Activated naive CD4-positive, alpha-beta T cell treated with anti-CD3 and anti-CD28 coated beads, Interleukin-2, amount 50 U/mL, for 72 hours (primary cell): ENCODE data around the gene COL11A1. TPM values are rescaled to one million over a fixed set of nuclear protein-coding genes. Genes with fewer than 3 reads are reported as not detected.
"Not testable (repeated sequence)": the region's sequence is repeated elsewhere in the genome, so short reads cannot be mapped to it uniquely, and the experiment has no call there.

ENCODE experiments used
- ATAC-seq, 2 donors: fragments of 150-1000 bp; cut with Tn5 transposase; 2 replicates each; pipeline ENCODE4 v1.10.0; 2021; ENCODE audit warnings: mild to moderate bottlenecking in 2 of 2, moderate library complexity in 2 of 2
- DNase-seq, 2 donors: peaks; one replicate each; pipeline ENCODE4 v3.0.0; 2021 to 2022; ENCODE audit warnings: low spot score in 2 of 2
- H3K27ac Mint-ChIP-seq, 2 donors: one replicate each; pipeline ENCODE4 v1.8.0; 2022; ENCODE audit warnings: mild to moderate bottlenecking in 2 of 2, mixed read lengths in 2 of 2
- H3K36me3 Mint-ChIP-seq, 2 donors: one replicate each; pipeline ENCODE4 v1.8.0; 2022; ENCODE audit warnings: mixed read lengths in 2 of 2
- H3K9me3 Mint-ChIP-seq, 2 donors: one replicate each; pipeline ENCODE4 v1.8.0; 2022; ENCODE audit warnings: mixed read lengths in 2 of 2
- total RNA-seq, 2 donors: library from RNA; stranded (reverse); gene quantifications; one replicate each; pipeline ENCODE4 v1.2.3, GENCODE V29; 2022

The COL11A1 gene
- not detected for total RNA-seq

DNA sequence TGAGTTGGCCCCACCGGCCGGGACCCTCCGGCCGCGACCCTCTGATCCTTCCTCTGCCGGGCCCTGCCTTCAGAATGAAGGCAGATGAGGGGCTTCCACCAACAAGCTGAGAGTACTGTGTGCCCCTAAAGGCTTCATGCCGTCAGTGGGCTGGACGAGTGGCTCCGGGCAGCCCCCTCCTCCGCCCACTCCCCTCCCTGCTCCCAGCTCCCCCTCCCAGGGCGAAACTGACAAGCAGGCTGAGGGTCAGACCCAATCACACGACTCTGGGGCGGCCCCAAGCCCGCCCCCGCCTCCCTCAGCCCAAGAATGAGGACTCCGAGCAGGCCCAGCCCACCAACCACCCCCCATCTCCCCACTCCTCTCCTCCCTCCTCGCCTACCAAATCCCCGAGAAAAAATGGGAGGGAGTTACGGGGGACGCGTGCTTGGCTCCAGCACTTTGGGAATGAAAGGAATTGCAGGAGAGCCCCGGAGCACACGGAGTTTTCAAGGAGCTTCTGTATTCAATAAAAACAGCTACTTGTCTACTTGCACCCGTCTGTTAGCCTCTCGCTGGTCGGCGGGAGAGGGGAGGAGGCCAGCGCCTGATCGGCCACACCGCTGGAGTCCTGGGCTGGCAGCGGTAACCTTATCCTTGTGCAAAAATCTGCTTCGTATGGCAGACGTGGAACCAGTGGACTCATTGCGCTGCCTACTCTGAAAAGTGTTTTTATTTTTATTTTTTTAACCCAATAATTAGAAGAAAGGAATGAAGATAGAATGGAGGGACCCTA is at the start of gene COL11A1:
Gene COL11A1, minus strand, starts transcription at position 147 of the 775 bp plus-strand sequence. CDS start 344 bp downstream, outside the sequence.
- DNase-seq (no peak), ATAC-seq (no peak)
- H3K9me3 Mint-ChIP-seq, result no peaks in the 10 kb centered on the region
- H3K36me3 Mint-ChIP-seq, result peaks cover 5 to 15% of the 10 kb centered on the region in 2 donors
- H3K27ac Mint-ChIP-seq, result no peak within 1 kb of the TSS

DNA sequence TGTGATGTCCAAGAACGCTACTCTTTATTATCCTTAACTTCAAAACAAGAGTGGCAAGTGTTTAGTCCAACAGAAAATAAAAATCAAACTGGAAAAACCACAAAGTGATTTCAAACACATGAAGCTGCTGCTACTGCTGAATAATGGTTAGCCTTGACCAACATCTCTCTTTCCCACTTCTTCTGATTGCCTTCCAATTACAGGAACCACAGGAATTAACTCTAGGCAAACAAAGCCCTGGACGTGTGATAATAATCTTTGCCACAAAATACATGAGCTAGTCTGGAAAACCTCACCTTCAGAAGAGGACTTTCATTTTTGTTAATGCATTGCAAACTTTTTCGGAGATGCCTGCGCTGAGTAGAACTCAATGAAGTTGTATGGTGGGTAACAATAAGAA is 48.6 kb upstream of the COL11A1 start:
- peaks cover 8 to 9% of the 10 kb centered on the region in 2 donors for H3K9me3 Mint-ChIP-seq
- ATAC-seq (no peak), DNase-seq (no peak)
- H3K36me3 Mint-ChIP-seq, result no peaks in the 10 kb centered on the region
- H3K27ac Mint-ChIP-seq, result no peak overlapping the region

DNA sequence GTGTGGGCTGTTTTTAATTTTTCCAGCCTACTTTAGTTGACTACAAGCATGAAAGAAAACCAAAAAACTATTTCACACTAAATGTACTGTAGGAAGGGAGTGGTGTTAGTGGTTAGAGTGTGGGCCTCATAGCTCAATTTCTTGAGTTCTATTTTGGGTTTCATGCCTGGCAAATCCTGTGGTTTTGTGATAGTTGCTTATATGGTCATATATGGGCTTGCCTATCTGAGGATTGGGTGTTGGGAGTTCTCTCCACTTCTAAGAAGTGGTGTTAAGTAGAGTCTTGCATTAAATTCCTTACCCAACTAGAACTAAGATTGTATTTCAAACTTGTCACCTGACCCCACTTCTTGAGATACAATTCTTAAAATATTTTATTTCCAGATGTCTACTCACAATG is 37.8 kb upstream of the COL11A1 start:
- Mint-ChIP-seq H3K36me3 (no peaks in the 10 kb centered on the region), H3K27ac (no peak overlapping the region), H3K9me3 (peaks cover 8 to 11% of the 10 kb centered on the region in 2 donors)
- no peak for ATAC-seq
- no peak for DNase-seq

DNA sequence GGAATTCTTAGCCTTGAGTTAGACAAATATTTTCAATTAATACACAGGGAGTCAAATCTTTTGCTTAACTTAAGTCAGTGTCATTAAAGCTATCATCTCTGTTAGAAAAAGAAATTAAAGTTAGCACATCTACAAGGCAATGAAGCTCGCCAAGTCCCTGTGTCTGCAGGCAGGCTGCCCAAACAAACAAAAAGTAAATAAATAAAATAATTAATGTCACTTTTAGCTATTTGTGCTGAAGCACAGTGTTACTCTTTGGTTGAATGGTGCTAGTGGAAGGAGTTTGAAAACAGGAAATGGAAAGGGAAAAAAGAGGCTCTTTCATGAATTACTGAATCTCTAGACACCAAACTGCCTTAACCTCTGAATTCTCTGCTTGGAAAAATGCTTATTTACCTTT is 37.1 kb upstream of the COL11A1 start:
- ATAC-seq (no peak), DNase-seq (no peak)
- no peaks in the 10 kb centered on the region for H3K36me3 Mint-ChIP-seq
- H3K9me3 Mint-ChIP-seq, result peaks cover 4 to 15% of the 10 kb centered on the region in 2 donors
- no peak overlapping the region for H3K27ac Mint-ChIP-seq

DNA sequence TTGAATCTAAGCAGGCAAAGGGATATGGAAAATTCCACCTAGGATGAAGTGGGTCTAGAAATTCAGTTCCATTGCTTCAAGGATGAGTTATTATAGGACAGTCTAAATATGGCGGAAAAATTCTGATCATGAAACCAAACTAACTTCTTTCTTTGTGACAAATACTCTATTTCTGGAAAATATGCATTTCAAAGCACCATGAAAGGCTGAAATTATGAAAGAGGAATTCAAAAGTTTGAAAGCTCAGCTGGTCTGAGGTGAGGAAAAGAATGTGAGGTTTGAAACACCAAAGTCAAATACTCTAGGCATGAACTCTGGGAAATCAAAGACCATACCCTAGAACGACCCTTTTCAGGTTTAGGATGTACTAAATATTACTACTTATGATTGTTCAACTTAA is 36.4 kb upstream of the COL11A1 start:
- ATAC-seq (no peak), DNase-seq (no peak)
- peaks cover 4 to 14% of the 10 kb centered on the region in 2 donors for H3K9me3 Mint-ChIP-seq
- H3K36me3 Mint-ChIP-seq, result no peaks in the 10 kb centered on the region
- no peak overlapping the region for H3K27ac Mint-ChIP-seq

DNA sequence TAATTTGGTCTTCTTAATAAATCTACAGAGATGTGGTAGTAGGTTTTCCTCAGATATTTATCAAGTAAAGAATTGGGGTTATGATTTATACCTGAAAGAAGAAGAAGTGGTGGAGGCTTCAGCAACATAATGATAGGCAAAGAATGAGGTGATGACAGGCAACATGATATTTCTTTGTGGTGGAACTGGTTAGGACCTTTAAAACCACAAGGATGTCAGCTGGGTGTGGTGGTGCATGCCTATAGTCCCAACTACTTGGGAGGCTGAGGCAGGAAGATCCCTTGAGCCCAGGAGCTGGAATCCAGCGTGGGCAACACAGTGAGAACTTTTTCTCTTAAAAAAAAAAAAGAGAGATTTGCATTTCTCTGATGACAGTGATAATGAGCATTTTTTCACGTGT is 34.1 kb upstream of the COL11A1 start:
- DNase-seq (no peak), ATAC-seq (no peak)
- Mint-ChIP-seq H3K27ac (no peak overlapping the region), H3K9me3 (peaks cover 5 to 21% of the 10 kb centered on the region in 2 donors), H3K36me3 (no peaks in the 10 kb centered on the region)

DNA sequence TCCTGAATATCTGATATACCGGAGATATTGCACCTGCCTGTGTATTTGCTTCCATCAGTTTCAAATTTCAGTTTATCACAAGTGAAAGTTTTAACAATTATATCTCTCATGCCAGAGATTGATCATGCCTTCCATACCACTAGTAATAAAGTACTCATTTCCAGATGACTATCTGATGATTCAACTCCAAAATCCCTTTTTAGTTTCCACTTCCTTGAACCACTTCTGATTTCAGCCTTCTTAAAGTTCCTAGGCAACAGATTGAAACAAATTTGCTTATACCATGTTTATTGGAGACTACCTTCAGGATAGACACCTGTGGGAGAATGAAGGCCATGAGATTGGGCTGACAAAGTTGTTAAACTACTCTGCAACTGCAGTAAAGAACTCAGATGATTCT is 21.5 kb upstream of the COL11A1 start:
- no peak for ATAC-seq
- Mint-ChIP-seq H3K36me3 (no peaks in the 10 kb centered on the region), H3K9me3 (peaks cover 0 to 3% of the 10 kb centered on the region in 2 donors), H3K27ac (no peak overlapping the region)
- no peak for DNase-seq

DNA sequence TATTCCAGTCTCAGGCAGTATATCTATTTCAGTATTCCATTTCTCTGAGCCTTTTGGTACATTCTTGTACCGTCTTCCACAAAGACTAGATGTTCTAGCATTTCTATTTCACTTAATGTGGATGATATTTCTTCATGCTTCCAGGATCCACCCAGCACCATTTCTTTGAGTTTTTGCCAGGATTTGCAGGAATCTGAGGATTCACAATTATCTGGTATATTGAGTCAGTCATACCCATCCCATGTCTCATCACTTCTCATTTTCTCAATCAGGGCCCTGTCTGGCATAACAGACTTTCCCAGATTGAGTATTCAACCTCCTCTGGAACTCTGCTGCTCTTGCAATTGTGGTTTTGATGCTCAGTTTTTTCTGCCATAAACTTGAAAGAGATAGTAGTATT is 20.9 kb upstream of the COL11A1 start:
- Mint-ChIP-seq H3K9me3 (peaks cover 0 to 3% of the 10 kb centered on the region in 2 donors), H3K27ac (no peak overlapping the region)
- no peak for DNase-seq

DNA sequence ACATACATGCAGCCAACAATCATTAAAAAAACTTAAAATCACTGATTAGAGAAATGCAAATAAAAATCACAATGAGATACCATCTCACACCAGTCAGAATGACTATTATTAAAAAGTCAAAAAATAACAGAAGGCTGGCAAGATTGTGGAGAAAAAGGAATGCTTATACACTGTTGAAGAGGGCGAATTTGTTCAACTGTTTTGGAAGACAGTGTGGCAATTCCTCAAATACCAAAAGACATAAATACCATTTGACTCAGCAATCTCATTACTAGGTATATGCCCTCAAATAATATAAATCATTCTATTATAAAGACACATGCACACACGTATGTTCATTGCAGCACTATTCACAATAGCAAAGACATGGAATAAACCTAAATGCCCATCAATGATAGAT is 19.9 kb upstream of the COL11A1 start:
- not testable (repeated sequence) for H3K27ac Mint-ChIP-seq, H3K9me3 Mint-ChIP-seq, DNase-seq, ATAC-seq, H3K36me3 Mint-ChIP-seq

More for the DNA sequence above, 20.9 kb upstream of the COL11A1 start:
- no peaks in the 10 kb centered on the region for H3K36me3 Mint-ChIP-seq
- no peak for ATAC-seq

DNA sequence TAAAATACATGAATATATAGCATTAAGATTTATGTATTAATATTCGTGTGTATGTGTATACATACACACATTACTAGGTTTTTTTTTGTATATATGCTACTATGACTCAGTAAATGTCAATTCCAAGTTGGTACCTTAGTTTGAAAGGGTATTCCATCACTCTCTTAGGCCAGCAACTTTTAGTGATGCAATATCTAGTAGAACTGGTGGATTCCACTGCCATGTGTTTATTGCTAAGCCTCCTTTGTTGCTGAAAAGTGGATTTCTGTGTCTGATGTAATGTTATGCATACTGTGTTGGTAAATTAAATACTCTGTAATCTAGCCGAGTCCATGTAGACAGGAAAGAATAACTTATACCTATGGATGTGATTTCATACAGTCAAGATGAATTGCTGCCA is 16.9 kb upstream of the COL11A1 start:
- peaks cover 0 to 3% of the 10 kb centered on the region in 2 donors for H3K9me3 Mint-ChIP-seq
- ATAC-seq, result no peak
- no peak for DNase-seq
- H3K27ac Mint-ChIP-seq, result no peak overlapping the region
- no peaks in the 10 kb centered on the region for H3K36me3 Mint-ChIP-seq

DNA sequence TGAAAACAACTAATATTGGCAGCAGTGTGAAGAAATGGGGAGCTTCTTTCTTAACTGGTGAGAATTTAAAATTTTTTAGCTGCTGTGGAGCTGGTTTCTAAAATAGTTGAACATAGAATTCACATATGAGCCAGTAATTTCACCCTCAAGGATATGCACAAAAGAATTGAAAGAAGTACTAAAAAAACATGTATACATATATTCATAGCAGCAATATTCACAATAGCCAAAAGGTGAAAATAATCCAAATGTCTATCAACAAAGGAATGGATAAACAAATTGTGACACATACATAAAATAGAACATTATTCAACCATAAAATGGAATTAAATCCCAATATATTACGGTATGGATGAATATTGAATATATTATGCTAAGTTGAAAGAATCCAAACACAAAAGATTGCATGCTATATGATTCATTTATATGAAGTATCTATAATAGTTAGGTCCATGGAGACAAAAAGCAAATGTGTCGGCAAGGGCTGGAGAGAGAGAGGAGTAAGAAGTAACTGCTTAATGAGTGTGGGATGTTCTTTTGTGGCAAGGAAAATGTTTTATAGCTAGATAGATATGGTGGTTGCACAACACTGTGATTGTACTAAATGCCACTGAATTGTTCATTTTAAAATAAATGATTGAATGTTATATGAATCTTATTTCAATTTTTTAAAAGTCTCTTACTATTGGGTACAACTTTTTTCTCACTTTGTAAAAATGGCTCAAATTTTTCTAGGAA is 14.8 kb upstream of the COL11A1 start:
- DNase-seq, result no peak
- H3K9me3 Mint-ChIP-seq, result peaks cover 0 to 3% of the 10 kb centered on the region in 2 donors

DNA sequence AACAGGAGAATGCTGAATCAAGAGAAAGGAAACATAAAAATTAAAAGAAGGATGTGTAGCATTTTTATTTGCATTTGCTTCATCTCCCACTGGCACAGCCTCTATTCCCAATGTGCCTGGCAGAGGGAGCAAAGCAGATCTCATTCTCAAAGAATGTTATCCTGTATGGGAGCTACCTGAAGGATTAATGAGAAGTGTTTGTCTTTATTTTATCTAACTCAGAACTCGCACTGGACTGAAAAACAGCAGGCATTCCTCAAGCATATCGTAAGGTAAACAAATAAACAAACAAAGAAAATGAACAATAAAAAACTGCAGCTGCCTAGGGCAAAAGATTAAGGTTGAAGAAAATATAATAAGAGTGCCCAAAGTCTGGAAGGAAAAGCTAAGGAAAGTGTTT is 12.7 kb upstream of the COL11A1 start:
- H3K27ac Mint-ChIP-seq, result no peak overlapping the region
- DNase-seq, result no peak
- no peaks in the 10 kb centered on the region for H3K9me3 Mint-ChIP-seq
- H3K36me3 Mint-ChIP-seq, result no peaks in the 10 kb centered on the region
- no peak for ATAC-seq

More for the DNA sequence above, 14.8 kb upstream of the COL11A1 start:
- Mint-ChIP-seq H3K27ac (no peak overlapping the region), H3K36me3 (no peaks in the 10 kb centered on the region)
- ATAC-seq, result no peak

DNA sequence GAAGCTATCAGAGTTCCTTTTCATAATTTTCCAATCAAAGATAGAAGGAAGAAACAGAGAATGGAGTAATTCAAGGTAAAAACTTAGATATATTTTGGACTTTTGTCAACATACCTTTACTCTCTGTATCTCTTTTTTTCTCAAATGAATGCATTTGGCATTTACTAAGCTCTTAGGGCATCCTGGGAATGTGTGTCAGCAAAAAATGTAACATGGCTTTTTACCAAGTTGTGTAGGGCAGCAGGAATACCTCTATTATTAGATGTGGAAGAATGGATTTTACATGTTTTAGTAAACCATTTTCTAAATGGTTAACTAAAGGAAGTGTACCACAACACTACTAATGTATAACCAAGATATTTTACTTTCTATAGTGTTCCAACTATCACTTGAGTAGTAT is 4.2 kb upstream of the COL11A1 start:
- no peak for ATAC-seq
- DNase-seq, result no peak
- no peak overlapping the region for H3K27ac Mint-ChIP-seq
- H3K36me3 Mint-ChIP-seq, result peaks cover 3 to 13% of the 10 kb centered on the region in 2 donors
- no peaks in the 10 kb centered on the region for H3K9me3 Mint-ChIP-seq

DNA sequence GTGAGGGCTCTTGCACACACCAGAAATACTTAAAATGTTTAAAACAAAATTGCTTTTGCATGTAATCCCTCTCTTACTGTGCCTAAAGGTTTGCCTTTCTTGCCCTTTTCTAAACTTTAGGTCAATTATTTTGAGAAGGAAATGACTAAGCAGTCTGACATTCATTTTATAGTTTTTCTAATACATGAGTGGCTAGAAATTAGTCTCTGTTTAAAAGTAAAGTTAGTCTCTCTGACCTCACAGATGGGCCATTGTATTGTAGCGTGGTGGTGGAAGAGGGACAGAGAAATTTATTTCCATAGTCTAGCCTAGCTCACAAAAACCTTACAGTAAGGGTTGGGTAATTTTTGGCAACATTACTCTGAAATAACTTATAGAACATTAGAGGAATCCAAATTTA is 3.6 kb upstream of the COL11A1 start:
- Mint-ChIP-seq H3K27ac (no peak overlapping the region), H3K9me3 (no peaks in the 10 kb centered on the region), H3K36me3 (peaks cover 5 to 15% of the 10 kb centered on the region in 2 donors)
- ATAC-seq, result no peak
- DNase-seq, result no peak

DNA sequence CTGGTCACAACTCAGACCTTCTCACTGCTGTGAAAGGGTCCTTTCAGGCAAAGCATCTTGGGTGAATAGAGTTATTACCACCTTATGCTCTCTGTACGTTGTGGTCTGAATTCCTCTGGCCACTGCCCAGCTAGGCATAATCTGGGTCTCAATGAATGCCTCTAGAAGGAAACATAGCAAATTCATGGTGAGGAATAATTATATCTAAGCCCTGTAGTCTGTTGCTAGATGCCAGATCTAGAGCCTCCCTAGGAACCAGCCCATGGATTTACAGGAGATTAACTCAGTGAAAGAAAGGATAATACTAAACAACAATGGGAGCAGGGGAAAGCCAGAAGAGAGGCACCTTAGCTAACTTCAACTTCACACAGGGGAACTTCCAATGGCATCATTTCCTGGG is 2.4 kb upstream of the COL11A1 start:
- H3K36me3 Mint-ChIP-seq, result peaks cover 5 to 15% of the 10 kb centered on the region in 2 donors
- H3K9me3 Mint-ChIP-seq, result no peaks in the 10 kb centered on the region
- ATAC-seq, result no peak
- DNase-seq, result no peak
- no peak overlapping the region for H3K27ac Mint-ChIP-seq

DNA sequence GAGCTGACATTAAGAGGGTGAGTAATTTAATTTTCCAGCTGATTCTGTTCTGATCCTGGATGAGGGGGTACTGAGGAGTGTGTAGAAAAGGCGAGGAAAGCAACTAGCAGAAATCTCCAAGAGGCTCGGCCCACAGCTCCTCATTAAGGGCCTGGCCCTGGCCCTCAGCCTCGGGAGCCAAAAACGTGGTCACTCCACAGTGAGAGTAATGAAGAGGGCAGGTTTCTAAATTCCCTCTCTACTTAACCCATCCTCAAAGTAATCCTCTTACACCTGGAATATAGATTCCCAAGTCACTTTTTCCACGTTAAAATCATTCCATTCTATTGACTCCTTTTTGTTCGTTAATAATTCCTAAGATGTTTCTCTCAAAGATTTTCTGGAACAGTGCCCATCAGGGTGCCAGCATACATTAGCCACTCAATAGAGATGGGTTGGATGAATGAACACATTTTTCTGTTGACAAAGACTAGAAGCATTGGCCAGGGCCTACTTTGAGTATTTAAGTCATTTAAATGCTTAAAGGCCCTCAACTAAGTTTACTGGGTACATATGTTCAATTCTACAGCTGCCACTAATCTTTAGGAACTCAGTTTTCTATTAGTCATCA is 1.1 kb upstream of the COL11A1 start:
- Mint-ChIP-seq H3K36me3 (peaks cover 5 to 15% of the 10 kb centered on the region in 2 donors), H3K9me3 (no peaks in the 10 kb centered on the region), H3K27ac (no peak overlapping the region)
- DNase-seq (no peak), ATAC-seq (no peak)

DNA sequence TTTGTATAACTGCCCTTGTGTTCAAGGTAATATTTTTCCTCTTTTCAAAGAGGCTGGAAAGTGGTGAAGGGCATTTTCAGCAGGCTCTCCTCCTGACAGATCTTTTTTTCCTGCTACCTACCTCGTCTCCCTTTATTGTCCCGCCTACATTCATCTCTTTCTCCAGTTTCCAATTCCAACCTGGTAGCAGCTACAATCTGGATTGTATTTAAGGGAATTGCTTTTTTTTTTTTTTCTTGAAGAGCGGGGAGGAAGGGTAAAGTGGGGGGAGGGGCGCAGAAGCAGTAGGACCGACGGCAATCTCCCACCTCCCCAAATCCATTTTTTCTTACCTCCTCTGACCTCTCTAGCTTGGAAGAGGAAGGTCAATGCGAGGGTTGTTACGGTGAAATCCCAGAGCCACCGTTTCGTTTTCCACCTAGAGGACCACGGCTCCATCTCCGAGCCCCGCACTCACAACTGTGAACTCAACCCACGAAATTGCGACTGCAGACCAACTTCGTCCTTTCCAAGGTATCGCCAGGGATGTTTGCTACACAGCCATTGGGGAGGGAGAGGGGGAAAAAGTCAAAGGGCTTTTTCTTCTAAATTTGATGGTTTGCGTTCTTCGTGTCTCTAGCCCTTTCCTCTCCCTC is 464 bp downstream of the COL11A1 start:
- DNase-seq (no peak), ATAC-seq (no peak)
- Mint-ChIP-seq H3K36me3 (peaks cover 5 to 15% of the 10 kb centered on the region in 2 donors), H3K9me3 (no peaks in the 10 kb centered on the region), H3K27ac (no peak overlapping the region)
